SIG-M5 (cell line): ENCODE results near the gene OR1M1.
"Not testable (repeated sequence)": the region's sequence is repeated elsewhere in the genome, so short reads cannot be mapped to it uniquely, and the experiment has no call there.

ENCODE experiments used
- DNase-seq: peaks from one replicate; lab custom pipeline; 2025; lab: John Stamatoyannopoulos, UW

Gene OR1M1, protein sequence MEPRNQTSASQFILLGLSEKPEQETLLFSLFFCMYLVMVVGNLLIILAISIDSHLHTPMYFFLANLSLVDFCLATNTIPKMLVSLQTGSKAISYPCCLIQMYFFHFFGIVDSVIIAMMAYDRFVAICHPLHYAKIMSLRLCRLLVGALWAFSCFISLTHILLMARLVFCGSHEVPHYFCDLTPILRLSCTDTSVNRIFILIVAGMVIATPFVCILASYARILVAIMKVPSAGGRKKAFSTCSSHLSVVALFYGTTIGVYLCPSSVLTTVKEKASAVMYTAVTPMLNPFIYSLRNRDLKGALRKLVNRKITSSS

DNA sequence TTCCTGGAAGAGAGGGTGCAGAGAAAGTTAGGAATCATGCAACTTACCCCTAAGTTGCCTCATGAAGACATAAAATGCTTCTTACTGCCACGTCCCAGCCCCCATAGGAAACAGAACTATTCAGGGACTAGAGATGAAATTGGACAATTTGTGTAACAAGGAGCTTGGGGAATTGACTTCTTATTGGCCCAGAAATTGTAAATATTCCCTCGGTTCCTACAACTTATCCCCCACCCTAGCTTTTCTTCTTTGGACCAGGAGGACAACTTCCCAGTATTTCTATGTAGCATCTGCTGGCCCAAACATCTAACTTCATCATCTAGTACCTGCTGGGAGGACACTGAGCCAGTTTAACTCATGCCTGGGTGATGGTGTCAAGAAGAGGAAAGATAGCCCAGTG, at the start of gene OR1M1:
Gene OR1M1, plus strand, starts transcription at position 301 of the 400 bp plus-strand sequence. CDS start 6,184 bp downstream, outside the sequence.
- DNase-seq: no peak

DNA sequence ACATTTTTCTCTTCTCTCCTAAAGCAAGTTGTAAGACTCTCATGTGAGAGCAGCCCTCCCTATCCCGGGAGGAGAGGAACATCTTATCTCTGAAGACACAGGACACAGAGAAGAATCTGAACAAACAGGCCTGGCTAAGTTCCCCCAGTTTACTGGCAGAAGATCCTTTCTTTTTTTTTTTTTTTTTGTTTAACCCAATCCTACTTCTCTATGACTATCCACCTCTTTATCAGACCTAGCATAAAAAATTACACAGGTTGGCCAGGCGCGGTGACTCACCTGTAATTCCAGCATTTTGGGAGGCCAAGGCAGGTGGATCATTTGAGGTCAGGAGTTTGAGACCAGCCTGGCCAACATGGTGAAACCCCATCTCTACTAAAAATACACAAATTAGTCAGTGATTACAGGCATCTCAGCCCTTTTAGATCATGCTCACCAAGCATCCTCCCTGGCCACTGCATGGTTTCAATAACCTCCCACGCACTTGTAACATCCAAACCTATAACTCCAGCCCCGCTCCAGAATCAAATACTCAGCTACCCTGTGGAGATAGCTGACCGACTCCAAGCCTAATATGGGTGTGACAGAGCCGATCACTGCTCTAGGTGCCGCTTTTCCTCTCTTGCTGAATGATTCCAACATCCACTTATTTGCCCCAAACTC, 49.3 kb upstream of the OR1M1 start:
- DNase-seq: no peak

DNA sequence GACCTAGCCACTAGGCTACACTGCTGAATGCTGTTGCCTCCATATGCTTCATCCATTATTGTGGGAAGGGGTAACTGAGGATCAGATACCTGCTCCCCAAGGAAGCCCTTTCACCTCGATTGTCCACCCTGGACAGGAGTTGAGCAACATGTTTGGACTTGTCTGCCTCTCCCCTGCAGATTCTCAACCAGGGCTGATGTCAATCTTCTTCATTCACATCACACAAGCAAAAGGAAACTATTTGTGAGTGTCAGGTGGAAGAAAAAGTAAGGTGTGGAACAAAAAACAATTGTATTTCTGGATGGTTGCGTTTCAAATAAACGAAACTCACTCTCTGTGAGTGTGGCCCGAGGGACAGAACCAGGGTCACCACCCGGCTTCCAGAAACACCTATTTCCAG, 47.1 kb upstream of the OR1M1 start:
- DNase-seq: no peak

DNA sequence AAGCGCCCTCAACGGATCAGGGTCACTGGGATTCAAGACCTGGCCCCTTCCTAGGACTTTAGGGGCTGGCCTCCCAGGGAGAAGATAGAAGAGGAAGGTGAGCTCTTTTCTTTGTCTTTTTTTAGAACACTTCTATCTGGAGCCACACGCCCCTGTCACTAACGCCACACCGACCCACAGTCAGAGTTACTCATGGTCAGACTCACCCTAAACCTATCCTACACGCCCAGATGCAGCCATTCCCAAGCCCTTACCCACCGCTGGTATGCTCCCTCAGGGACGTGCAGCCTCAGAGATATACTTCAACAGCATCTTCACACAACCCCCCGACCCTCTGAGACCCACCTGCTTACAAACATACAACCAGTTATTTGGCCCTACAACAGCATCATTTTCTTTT, 46.7 kb upstream of the OR1M1 start:
- DNase-seq: no peak

DNA sequence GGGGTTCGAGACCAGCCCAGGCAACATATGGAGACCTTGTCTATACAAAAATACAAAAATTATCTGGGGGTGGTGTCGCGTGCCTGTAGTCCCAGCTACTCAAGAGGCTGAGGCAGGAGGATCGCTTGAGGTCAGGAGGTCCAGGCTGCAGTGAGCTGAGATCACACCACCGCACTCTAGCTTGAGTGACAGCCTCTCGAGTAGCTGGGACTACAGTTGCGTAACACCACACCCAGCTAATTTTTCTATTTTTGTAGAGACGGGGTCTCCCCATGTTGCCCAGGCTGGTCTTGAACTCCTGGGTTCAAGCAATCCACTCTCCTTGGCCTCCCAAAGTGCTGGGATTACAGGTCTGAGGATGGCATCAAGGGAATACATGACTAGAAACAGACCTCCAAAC, 45.8 kb upstream of the OR1M1 start:
- no peak for DNase-seq

DNA sequence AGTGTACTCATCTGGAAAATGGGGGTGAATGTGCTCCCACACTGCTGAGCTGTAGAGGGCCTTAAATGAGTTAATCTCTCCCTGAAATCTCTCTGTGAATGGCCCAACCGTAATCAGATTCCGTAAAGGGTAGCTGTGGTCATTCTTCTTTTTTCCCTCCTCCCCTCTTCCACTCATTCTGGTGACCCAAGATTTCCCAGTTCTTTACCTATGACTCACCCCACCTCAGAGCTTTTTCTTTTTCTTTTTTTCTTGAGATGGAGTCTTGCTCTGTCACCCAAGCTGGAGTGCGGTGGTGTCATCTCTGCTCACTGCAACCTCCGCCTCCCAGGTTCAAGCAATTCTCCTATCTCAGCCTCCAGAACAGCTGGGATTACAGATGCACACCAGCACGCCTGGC, 43.3 kb upstream of the OR1M1 start:
- no peak for DNase-seq

DNA sequence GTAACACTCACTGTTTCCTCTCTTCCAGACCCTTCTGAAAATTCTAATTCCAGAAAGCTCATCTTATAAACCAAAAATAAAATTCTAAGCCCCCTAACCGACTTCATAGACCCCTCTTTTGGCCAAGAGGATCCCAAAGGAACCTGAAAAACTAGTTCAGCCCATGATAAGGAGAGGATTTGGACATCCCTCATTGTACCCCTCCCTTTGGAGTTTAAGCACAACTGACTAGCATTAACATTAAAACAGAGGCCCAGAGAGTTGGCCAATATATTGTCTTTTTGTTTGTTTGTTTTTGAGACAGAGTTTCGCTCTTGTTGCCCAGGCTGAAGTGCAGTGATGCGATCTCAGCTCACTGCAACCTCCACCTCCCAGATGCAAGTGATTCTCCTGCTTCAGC, 42.4 kb upstream of the OR1M1 start:
- DNase-seq: no peak

DNA sequence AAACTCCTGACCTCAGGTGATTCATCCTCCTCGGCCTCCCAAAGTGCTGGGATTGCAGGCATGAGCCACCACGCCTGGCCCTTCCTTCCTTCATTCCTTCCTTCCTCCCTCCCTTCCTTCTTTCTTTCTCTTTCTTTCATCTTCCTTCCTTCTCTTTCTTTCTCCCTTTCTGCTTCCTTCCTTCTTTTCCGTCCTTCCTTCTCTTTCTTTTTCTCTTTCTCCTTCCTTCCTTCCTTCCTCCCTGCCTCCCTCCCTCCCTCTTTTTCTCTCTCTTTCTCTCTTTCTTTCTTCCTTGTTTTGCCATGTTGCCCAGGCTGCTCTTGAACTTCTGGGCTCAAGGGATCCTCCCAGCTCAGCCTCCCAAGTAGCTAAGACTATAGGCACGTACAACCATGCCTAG, 40.2 kb upstream of the OR1M1 start:
- DNase-seq: no peak

DNA sequence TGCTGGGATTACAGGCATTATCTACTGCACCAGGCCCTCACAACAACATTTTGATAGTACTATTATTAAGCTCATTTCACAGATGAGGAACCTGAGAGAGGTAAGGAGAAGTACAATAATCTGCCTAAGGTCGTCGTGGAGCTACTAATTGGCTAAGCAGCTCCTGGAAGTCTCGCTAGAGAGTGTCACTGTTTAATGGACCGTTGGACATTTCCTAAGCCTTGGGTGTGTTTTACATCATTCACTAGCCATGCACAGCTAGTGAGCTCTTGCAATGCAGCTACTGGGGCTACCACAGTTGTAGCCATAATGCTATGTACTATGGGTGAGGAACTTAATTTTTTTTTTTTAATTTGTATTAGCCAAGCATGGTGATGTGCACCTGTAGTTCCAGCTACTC, 34.0 kb upstream of the OR1M1 start:
- no peak for DNase-seq

DNA sequence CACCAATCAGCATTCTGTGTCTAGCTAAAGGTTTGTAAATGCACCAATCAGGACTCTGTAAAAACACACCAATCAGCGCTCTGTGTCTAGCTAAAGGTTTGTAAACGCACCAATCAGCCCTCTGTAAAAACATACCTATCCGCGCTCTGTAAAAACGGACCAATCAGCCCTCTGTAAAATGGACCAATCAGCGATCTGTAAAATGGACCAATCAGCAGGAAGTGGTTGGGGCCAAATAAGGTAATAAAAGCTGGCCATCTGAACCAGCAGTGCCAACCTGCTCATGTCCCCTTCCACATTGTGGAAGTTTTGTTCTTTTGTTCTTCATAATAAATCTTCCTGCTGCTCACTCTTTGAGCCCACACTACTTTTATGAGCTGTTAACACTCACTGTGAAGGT, 33.2 kb upstream of the OR1M1 start:
- not testable (repeated sequence) for DNase-seq

DNA sequence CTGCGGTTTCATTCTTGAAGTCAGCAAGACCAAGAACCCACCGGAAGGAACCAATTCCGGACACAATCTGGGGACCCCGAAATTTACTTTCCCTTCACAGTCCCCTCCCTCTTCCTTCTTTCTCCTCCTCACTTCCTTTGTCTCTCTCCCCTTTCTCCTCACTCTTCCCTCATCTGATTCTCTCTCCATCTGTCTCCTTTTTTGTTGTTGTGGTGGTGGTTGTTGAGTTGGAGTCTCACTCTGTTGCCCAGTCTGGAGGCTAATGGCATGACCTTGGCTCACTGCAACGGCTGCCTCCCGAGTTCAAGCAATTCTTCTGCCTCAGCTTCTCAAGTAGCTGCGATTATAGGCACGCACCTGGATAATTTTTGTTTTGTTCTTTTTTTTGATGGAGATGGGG, 32.7 kb upstream of the OR1M1 start:
- no peak for DNase-seq

DNA sequence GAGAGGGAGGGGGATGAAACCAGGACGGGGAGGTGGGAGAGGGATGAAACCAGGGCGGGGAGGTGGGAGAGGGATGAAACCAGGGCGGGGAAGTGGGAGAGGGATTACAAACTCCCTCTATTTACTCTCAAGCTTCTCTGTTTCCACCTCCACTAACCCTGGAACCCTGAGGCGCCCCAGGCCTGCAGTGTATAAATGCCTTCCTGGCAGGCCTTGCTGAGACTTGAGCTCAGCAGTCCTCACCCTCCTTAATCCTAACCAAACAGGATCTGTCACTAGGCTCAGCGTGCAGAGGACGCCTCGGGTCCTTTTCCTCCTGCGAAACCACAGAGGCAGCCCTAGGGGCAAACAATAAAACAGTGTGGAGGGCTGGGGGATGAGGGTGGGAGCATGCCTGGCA, 32.1 kb upstream of the OR1M1 start:
- DNase-seq: no peak

DNA sequence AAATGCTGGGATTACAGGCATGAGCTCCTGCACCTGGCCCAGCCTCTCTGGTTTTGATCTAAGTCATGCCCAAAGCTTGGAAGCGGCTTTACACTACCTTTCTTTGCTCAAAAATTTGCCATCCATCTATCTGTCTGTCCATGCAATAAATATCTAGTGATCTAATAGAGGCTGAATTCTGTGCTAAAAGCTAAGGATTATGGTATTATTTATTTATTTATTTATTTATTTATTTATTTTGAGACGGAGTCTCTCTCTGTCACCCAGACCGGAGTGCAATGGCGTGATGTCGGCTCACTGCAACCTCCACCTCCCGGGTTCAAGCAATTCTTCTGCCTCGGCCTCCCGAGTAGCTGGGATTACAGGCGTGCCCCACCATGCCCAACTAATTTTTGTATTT, 30.7 kb upstream of the OR1M1 start:
- not testable (repeated sequence) for DNase-seq

DNA sequence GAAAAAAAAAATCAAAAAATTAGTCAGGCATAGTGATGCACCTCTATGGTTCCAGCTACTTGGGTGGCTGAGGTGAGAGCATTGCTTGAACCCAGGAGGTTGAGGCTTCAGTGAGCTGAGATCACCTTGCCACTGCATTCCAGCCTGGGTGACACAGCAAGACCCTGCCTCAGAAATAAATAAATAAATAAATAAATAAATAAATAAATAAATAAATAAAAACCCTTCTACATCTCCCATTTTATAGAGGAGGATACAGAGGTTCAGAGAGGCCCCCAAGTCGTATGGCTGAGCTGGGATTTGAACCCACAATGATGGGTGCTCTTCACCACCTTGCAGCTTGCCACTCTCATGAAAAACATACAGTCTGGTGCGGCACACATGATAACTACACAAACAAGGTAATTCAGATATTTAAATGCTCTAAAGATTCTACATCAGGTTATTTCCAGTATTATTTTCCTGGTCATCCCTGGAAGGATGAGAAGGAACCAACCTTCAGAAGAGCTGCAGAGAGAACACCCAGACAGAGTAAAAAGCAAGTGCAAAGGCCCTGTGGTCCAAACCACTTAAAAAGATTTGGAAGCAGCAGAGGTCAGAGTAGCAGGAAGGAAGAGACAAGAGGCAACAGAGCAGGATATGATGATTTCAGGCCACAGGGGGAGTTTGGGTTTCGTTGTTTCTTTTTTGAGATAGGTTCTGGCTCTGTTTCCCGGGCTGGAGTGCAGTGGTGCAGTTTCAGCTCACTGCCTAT, 29.2 kb upstream of the OR1M1 start:
- no peak for DNase-seq

DNA sequence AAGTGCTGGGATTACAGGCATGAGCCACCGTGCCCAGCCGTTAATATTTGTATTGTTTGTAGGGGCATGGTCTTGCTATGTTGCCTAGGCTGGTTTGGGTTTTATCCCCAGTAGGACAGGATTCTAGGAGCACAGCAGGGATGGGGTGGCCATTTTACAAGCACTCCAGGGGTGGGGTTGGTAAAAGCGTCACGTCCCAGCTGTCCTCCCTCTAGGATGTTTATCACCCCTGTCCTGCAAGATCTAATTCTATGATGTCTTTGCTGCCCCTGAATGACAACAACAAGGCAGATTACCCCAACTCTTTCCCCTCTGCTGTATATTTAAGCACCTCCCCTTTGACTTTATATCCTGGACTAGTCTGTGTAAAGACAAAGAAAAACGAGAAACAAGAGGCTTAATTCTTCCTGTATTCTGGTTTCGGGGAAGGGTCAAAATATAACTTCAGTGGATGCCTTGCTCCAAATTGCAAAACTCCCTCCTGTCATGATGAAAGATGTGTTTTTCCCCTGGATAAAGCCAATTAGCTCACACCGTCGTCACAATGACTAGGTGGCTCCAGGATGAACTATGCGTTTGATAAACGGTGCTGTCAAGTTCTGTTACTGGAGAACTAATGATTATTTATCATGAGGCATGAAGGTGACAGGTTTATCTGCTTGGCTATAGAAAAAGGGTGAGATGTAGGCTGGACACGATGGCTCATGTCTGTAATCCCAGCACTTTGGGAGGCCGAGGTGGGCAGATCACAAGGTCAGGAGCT, 27.8 kb upstream of the OR1M1 start:
- DNase-seq: no peak

DNA sequence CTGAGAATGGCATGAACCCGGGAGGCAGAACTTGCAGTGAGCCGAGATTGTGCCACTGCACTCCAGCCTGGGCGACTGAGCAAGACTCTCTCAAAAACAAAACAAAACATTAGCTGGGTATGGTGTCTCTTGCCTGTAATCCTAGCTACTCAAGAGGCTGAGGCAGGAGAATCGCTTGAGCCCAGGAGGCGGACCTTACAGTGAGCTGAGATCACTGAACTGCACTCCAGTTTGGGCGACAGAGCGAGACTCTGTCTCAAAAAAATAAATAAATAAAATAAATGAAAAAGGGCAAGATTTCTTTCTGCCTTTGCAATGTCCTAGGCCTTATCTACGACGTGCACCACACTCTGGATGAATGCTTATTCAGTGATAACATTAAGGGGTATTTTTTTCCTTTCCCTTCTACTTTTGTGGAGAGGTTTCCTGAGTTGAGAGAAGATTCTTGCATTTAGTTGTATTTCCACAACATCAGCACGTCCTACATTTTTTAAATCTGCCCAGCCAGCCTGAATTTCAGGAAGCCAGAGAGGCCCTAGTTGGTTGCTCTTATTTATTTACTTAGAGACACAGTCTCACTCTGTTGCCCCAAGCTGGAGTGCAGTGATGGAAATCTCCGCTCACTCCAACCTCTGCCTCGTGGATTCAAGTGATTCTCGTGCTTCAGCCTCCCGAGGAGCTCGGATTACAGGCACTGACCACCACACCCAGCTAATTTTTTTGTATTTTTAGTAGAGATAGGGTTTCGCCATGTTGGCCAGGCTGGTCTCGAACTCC, 26.1 kb upstream of the OR1M1 start:
- no peak for DNase-seq

DNA sequence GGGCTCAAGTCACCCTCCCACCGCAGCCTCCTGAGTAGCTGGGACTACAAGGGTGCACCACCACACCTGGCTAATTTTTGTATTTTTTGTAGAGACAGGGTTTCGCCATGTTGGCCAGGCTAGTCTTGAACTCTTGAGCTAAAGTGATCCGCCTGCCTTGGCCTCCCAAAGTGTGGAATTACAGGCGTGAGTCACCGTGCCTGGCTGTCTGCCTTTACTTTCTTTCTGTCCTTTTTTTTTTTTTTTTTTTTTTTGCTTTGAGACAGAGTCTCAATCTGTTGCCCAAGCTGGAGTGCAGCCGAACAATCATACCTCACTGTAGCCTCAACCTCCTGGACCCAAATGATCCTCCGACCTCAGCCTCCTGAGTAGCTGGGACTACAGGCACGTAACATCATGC, 25.0 kb upstream of the OR1M1 start:
- DNase-seq: no peak

DNA sequence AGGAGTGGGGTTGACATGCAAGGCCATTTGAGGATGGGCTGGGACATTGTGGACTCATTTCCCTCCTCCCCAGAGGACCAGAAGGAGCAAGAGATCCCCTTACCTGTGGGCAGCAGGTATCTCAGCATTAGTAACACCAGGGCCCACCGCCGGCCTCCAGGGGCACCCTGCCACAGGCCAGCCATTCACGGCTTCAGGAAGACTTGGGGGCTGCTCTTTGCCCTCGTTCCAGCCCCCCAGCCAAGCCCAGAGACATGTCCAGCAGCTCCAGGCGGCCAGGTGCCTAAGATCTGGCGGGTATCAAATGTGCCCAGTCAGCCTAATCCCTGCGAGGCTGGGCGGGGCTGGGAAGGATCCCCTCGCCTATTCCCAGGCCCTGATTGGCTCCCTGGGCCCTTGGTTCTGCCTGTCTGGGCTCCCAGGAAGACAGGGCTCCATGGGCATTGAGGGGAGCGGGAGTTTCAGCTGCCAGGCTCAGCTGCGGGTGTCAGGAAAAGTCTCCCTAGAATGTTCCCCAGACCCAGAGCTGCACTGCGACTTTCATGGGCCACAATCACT, 21.3 kb upstream of the OR1M1 start:
- DNase-seq: no peak

DNA sequence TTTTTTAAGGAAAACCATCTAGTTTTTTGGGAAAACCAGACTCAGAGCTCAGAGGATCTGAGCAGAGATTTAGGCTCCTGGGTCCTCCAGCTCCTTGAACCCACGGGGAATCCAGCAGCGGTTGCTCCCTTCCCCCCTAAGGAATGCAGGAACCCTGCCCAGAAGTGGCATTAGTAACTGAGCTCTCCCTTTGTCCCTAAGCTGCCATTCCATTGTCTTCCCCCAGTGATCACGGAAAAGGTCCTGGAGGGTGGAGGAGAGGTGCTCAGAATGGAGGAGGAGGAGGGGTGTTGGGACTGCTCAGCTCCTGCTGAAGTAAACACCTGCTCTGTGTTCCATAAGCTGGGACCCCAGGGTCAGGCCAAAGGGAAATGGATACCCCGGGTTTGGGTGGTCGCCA, 16.8 kb upstream of the OR1M1 start:
- no peak for DNase-seq

DNA sequence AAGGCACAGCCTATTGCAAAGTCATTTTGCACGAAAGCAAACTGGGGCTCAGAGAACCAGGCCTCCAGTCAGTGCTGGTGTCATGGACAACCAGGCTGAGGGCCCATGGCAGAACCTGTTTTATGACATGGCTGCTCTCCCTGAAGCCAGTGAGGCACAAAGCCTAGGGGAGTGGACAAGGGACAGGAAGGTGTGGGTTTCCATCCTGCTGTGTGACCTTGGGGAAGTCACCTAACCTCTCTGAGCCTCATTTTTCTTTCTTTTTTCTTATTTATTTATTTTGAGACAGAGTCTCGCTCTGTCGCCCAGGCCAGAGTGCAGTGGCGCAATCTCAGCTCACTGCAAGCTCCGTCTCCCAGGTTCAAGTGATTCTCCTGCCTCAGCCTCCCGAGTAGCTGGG, 15.1 kb upstream of the OR1M1 start:
- not testable (repeated sequence) for DNase-seq

DNA sequence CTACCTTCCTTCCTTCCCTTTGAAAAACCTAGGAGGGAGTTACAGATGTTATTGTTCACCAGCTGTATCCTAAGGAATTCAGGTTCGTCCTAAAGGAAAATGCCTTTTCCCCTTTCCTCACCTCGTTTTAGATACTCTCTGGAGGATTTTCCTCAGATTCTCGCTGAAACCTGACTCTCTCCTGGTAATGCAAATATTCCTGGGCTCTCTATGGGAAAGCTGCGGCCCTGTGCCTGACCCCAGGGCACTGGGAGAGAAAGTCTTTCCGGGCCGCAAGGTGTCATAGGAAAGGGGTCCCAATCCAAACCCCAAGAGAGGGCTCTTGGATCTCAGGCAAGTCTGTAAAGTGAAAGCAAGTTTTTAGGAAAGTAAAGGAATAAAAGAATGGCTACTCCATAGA, 13.1 kb upstream of the OR1M1 start:
- DNase-seq: no peak
